ENCODE results near the gene C10orf143.

Gene C10orf143

DNA sequence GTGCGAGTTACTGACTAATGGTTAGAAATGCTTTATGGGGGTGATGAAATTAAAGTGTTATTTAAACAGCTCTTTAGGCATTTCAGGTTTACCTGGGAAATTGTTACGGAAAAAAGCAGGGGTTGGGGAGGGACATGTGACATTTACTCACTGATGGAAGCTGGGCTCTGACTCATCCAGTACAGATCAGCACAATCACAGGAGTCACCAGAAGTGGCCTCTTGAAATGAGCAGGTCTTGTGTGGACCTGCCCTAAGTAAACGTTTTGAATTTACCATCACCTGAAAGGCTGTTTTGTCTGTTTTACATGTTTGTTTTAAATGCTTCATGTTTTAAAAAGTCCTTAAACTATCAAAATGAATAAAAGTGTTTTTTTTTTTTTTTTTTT, 27.8 kb upstream of the C10orf143 start:
- TF ChIP-seq, protein P1, sequence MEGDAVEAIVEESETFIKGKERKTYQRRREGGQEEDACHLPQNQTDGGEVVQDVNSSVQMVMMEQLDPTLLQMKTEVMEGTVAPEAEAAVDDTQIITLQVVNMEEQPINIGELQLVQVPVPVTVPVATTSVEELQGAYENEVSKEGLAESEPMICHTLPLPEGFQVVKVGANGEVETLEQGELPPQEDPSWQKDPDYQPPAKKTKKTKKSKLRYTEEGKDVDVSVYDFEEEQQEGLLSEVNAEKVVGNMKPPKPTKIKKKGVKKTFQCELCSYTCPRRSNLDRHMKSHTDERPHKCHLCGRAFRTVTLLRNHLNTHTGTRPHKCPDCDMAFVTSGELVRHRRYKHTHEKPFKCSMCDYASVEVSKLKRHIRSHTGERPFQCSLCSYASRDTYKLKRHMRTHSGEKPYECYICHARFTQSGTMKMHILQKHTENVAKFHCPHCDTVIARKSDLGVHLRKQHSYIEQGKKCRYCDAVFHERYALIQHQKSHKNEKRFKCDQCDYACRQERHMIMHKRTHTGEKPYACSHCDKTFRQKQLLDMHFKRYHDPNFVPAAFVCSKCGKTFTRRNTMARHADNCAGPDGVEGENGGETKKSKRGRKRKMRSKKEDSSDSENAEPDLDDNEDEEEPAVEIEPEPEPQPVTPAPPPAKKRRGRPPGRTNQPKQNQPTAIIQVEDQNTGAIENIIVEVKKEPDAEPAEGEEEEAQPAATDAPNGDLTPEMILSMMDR (conservative IDR thresholded peaks at IDR 0.05; ENCODE audit: low read length): no peak
- peak; percentile 29 for DNase-seq (ENCODE audit: low read depth)
- no peak overlapping the region; the same call in 1 of the 2 replicates for H3K4me3 ChIP-seq (ENCODE audit: low read length)

DNA sequence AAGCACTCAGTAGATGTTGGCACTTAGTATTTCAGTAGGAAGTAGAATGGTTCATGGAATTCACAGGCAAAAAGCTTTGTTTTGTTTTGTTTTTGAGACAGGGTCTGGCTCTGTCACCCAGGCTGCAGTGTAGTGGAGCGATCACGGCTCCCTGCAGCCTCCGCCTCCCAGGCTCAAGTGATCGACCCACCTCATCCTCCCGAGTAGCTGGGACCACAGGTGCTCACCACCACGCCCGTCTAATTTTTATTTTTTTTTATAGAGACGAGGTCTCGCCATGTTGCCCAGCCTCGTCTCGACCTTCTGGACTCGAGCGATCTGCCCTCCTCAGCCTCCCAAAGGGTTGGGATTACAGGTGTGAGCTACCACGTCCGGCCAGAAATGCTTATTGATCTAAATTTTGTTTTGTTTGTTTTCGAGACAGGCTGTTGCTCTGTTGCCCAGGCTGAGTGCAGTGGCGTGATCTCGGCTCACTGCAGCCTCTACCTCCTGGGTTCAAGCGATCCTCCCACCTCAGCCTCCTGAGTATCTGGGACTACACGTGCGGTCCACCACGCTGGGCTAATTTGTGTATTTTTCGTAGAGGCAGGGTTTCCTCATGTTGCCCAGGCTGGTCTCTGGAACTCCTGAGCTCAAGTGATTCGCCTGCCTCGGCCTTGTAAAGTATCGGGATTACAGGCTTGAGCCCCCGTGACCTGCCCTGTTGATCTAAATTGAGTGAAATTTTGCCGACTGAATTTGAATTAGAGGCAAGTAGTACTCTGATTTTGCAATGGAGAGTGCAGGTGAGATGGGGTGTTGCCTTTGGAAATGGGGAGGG, 27.2 kb upstream of the C10orf143 start:
- H3K4me3 ChIP-seq (ENCODE audit: low read length): peak overlapping the region; percentile 78
- DNase-seq (ENCODE audit: low read depth): no peak

DNA sequence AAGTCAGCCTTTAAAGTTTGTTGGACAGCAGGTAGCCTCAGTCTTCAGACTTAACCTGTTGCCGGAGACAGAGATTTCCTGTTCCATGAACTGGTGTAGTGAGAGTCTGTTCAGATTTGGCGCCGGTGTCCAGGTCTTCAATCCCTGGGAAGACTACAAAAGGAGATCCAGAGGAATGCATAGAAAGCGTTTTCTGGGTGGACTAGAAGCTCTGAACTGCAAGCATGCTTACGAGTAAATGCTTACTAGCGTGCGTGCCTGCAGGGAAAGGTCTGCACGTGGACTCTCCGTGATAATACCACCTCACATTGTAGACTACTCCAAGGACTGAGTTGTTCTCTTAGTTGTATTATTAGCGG, 26.4 kb upstream of the C10orf143 start:
- peak; percentile 31 for DNase-seq (ENCODE audit: low read depth)
- TF ChIP-seq, protein P1 (conservative IDR thresholded peaks at IDR 0.05; ENCODE audit: low read length): no peak
- peak overlapping the region; percentile 78 for H3K4me3 ChIP-seq (ENCODE audit: low read length)

More for the DNA sequence above, 27.2 kb upstream of the C10orf143 start:
- TF ChIP-seq, protein P1 (conservative IDR thresholded peaks at IDR 0.05; ENCODE audit: low read length): no peak

DNA sequence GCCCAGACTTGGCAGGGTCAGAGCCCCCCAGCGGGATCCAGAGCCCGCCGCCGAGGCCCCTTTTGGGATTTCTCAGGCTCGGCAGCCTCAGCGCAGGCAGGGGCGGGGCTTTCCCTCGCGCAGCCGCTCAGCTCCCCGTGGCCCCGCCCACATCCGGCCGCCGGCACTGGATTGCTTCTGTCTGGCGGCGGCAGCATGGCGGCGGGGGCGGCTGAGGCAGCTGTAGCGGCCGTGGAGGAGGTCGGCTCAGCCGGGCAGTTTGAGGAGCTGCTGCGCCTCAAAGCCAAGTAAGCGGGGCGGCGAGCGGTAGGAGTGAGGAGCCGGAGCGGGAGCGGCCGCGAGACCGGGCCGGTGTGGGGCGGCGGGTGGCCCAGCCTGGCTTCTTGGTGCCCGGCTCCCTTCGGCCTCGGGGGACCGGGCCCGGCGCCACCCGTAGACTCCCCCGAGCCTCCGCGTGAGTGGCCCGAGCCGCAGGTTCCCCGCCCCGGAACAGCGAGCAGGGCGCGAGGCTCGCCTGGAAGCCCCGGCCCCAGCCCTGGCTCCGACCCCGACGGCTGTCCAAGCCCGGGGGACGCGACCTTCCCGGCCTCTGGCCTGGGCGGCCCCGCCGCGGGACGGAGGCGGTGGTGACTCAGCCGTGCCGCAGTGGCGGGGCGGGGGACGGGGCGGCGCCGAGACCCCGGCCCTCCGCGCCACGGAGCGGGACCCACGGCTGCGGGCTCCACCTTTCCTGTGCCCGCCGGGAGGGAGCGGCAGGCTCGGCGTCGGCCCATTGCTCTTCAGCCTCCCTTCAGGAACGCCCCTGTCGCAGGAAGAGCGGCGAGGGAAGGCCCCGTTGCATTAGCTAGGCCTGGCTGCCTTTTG, 25.8 kb upstream of the C10orf143 start, which contains the start of gene GLRX3:
TSS of gene GLRX3 (plus strand) at position 166 of the 864 bp plus-strand sequence. CDS start at position 196, 30 bp downstream.
- H3K4me3 ChIP-seq (ENCODE audit: low read length): peak within 1 kb of the TSS; percentile 78
- TF ChIP-seq, protein P1 (conservative IDR thresholded peaks at IDR 0.05; ENCODE audit: low read length): no peak
- peak; percentile 83 for DNase-seq (ENCODE audit: low read depth)

DNA sequence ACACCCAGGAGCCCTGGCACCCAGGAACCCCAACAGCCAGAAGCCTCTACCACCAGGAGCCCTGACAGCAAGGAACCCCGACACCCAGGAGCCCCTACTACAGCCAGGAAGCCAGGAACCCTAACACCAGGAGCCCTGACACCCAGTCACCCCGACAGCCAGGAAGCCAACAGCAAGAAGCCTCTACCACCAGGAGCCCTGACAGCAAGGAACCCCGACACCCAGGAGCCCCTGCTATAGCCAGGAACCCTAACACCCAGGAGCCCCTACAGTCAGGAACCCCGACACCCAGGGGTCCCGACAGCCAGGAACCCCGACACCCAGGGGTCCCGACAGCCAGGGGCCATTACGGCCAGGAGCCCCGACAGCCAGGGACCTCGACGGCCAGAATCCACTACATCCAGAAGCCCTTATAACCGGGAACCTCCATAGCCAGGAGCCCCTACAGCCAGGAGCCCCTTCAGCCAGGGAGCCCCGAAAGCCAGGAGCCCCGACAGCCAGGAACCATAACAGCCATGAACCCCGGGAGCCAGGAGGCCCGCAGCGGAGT, 25.1 kb upstream of the C10orf143 start:
- TF ChIP-seq, protein P1 (conservative IDR thresholded peaks at IDR 0.05; ENCODE audit: low read length): no peak
- peak overlapping the region; percentile 78 for H3K4me3 ChIP-seq (ENCODE audit: low read length)
- DNase-seq (ENCODE audit: low read depth): no peak

DNA sequence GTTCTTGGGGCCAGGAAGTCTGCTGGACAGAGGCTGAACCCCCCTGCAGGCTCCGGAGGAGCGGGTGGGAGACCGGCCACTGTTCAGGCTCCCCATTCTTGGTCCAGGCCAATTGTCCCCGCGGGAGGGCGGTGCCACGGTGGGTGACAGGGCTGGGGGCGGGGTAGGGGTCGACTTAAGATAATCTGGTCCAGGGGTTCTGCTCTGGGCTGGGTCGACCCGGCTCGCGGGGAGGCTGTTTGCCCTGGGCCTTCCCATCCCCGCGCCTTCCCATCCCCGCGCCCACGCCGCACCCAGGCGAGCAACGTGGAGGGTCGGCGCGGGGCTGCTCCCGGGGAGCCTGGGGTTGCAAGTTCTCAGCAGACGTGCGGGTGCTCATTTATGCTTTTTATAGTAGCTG, 18.3 kb upstream of the C10orf143 start:
- H3K4me3 ChIP-seq (ENCODE audit: low read length): no peak overlapping the region
- no peak for DNase-seq (ENCODE audit: low read depth)
- TF ChIP-seq, protein P1 (conservative IDR thresholded peaks at IDR 0.05; ENCODE audit: low read length): no peak

Data from AG10803 (cell line).